ENCODE data around the gene CLDN10. TPM values are rescaled to one million over a fixed set of nuclear protein-coding genes. Genes with fewer than 3 reads are reported as not detected.

The CLDN10 gene
- total RNA-seq (7.4 TPM), polyA plus RNA-seq (ENCODE audit: insufficient read depth in 1 of 8, insufficient read length in 8 of 8, low replicate concordance in 1 of 8) (10 to 100 TPM in 1 of 8 donors, 1 to 10 TPM in 7; 4.9 to 10.1 (median 6.6) TPM)
- long read RNA-seq, donor 1, partial matches to known transcripts = 0 of 1 reads
- long read RNA-seq, donor 1, other reads (novel, unspliced or antisense) = 0 of 1 reads
- long read RNA-seq, donor 2, partial matches to known transcripts = 0 of 2 reads
- long read RNA-seq, donor 2, other reads (novel, unspliced or antisense) = 0 of 2 reads
- long read RNA-seq, donor 3, transcript CLDN10-201 (5 exons, 949 nt) = major isoform, 9 of 9 reads
- long read RNA-seq, donor 3, partial matches to known transcripts = 0 of 9 reads
- long read RNA-seq, donor 3, other reads (novel, unspliced or antisense) = 0 of 9 reads
- long read RNA-seq, donor 4, partial matches to known transcripts = 0 of 4 reads
- long read RNA-seq, donor 4, other reads (novel, unspliced or antisense) = 0 of 4 reads
- long read RNA-seq, donor 5, partial matches to known transcripts = 0 of 2 reads
- long read RNA-seq, donor 5, other reads (novel, unspliced or antisense) = 0 of 2 reads
- long read RNA-seq, donor 6, transcript CLDN10-201 (5 exons, 949 nt) = major isoform, 7 of 32 reads
- long read RNA-seq, donor 6, partial matches to known transcripts = 16 of 32 reads
- long read RNA-seq, donor 6, other reads (novel, unspliced or antisense) = 9 of 32 reads
- long read RNA-seq, donor 7, partial matches to known transcripts = 0 of 1 reads
- long read RNA-seq, donor 7, other reads (novel, unspliced or antisense) = 0 of 1 reads
- long read RNA-seq, donor 8, partial matches to known transcripts = 0 of 3 reads
- long read RNA-seq, donor 8, other reads (novel, unspliced or antisense) = 0 of 3 reads
- long read RNA-seq, donor 9, partial matches to known transcripts = 0 of 11 reads
- long read RNA-seq, donor 9, other reads (novel, unspliced or antisense) = 7 of 11 reads
- long read RNA-seq, donor 10, partial matches to known transcripts = 15 of 22 reads
- long read RNA-seq, donor 10, other reads (novel, unspliced or antisense) = 6 of 22 reads
- long read RNA-seq, donor 11, partial matches to known transcripts = 0 of 1 reads
- long read RNA-seq, donor 11, other reads (novel, unspliced or antisense) = 0 of 1 reads

GRCh38 chr13:95552539-95553441 lies at the start of gene CLDN10:
Gene CLDN10 (plus strand): TSS chr13:95552720. CDS start chr13:95552754, 34 bp downstream.
- H3K4me3 ChIP-seq (ENCODE audit: low read length) = peak within 1 kb of the TSS; percentile 27

DNA sequence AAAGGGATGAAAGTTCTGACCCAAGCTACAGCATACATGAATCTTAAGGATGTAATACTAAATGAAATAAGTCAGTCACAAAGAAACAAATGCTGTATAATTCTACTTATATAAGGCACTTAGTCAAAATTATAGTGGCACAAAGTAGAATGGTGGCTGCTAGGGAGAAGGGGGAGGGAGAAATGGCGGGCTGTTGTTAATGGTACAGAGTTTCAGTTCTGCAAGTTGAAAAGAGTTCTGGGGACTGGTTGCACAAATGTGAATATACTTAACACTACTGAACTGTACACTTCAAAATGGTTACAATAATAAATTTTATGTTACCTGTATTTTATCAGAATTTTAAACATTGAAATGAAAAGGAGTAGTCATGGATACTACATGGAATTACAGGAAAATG lies 48.9 kb upstream of the CLDN10 start:
- H3K9me3 ChIP-seq (replicated peaks; ENCODE audit: control insufficient read depth, low read depth, low read length) = peaks cover 2% of the 10 kb centered on the region
- H3K4me1 ChIP-seq (ENCODE audit: control insufficient read depth, insufficient read depth, low read length) = peaks cover 7% of the 10 kb centered on the region
- no CpG with 5 or more reads among the region's 1 CpG for WGBS (ENCODE audit: insufficient coverage)
- no peak overlapping the region for H3K27ac ChIP-seq (ENCODE audit: low read length)
- DNase-seq = no peak
- no peaks in the 10 kb centered on the region for H3K27me3 ChIP-seq (ENCODE audit: control insufficient read depth, insufficient read depth, low read length)
- H3K4me3 ChIP-seq (ENCODE audit: low read length) = no peak overlapping the region
- H3K36me3 ChIP-seq (ENCODE audit: control insufficient read depth, insufficient read depth, low read length) = no peaks in the 10 kb centered on the region

More at GRCh38 chr13:95552539-95553441, at the start of gene CLDN10:
- Histone ChIP-seq H3K36me3 (ENCODE audit: control insufficient read depth, insufficient read depth, low read length) (no peaks in the 10 kb centered on the region), H3K4me1 (ENCODE audit: control insufficient read depth, insufficient read depth, low read length) (peaks cover 12% of the 10 kb centered on the region), H3K27ac (ENCODE audit: low read length) (no peak within 1 kb of the TSS), H3K27me3 (ENCODE audit: control insufficient read depth, insufficient read depth, low read length) (peaks cover 36% of the 10 kb centered on the region), H3K9me3 (replicated peaks; ENCODE audit: control insufficient read depth, low read depth, low read length) (no peaks in the 10 kb centered on the region)
- peak; percentile 26 for DNase-seq
- under 1% methylated on average over 43 of the region's 70 CpGs for WGBS (ENCODE audit: insufficient coverage)

- peaks cover 2% of the 10 kb centered on the region for H3K9me3 ChIP-seq (replicated peaks; ENCODE audit: control insufficient read depth, low read depth, low read length)
- DNase-seq = no peak
- H3K4me1 ChIP-seq (ENCODE audit: control insufficient read depth, insufficient read depth, low read length) = peaks cover 7% of the 10 kb centered on the region
- H3K27me3 ChIP-seq (ENCODE audit: control insufficient read depth, insufficient read depth, low read length) = no peaks in the 10 kb centered on the region
- WGBS (ENCODE audit: insufficient coverage) = 40% methylated on average over 1 of the region's 3 CpGs
- no peak overlapping the region for H3K27ac ChIP-seq (ENCODE audit: low read length)
- H3K4me3 ChIP-seq (ENCODE audit: low read length) = no peak overlapping the region
- H3K36me3 ChIP-seq (ENCODE audit: control insufficient read depth, insufficient read depth, low read length) = no peaks in the 10 kb centered on the region
Measured at GRCh38 chr13:95505265-95505664, 47.3 kb upstream of the CLDN10 start.

DNA sequence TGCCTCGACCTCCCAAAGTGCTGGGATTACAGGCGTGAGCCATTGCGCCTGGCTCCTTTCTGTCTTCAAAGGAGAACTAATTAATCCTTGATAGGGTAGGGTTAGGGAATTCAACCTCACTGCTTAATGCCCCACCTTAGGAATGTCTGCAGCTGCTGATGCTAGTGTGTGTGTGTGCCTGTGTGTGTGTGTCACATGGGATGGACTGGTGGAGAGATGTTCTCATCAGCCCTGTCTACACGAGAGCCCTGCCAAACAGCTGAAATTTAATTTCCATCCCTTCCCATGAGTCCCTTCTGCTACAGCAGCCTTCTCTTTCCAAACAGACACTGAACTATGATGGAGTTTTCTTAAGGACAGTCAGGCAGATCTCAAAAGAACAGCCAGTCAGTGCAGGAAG lies 46.5 kb upstream of the CLDN10 start:
- peaks cover 7% of the 10 kb centered on the region for H3K4me1 ChIP-seq (ENCODE audit: control insufficient read depth, insufficient read depth, low read length)
- H3K27ac ChIP-seq (ENCODE audit: low read length) = no peak overlapping the region
- H3K36me3 ChIP-seq (ENCODE audit: control insufficient read depth, insufficient read depth, low read length) = no peaks in the 10 kb centered on the region
- no peaks in the 10 kb centered on the region for H3K27me3 ChIP-seq (ENCODE audit: control insufficient read depth, insufficient read depth, low read length)
- H3K4me3 ChIP-seq (ENCODE audit: low read length) = no peak overlapping the region
- WGBS (ENCODE audit: insufficient coverage) = 86% methylated on average over 2 of the region's 4 CpGs
- DNase-seq = peak; percentile 60
- peaks cover 2% of the 10 kb centered on the region for H3K9me3 ChIP-seq (replicated peaks; ENCODE audit: control insufficient read depth, low read depth, low read length)

DNA sequence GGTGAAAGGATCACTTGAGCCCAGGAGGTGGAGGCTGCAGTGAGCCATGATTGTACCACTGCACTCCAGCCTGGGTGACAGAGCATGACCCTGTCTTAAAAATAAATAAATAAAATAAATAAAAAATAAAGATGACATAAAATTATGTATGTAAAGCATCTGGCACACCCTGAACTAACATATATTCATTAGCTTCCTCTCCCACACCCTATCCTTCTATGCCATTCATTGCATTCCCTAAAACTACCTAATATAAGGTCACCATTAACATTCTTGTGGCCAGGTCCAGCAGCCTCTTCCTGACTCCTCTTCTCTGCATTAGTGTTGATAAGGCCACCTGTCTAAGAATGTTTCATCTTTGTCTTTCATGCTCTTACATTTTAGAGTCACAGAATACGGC lies 44.5 kb upstream of the CLDN10 start:
- Histone ChIP-seq H3K36me3 (ENCODE audit: control insufficient read depth, insufficient read depth, low read length) (no peaks in the 10 kb centered on the region), H3K27ac (ENCODE audit: low read length) (no peak overlapping the region), H3K4me1 (ENCODE audit: control insufficient read depth, insufficient read depth, low read length) (peaks cover 7% of the 10 kb centered on the region), H3K27me3 (ENCODE audit: control insufficient read depth, insufficient read depth, low read length) (no peaks in the 10 kb centered on the region), H3K4me3 (ENCODE audit: low read length) (no peak overlapping the region), H3K9me3 (replicated peaks; ENCODE audit: control insufficient read depth, low read depth, low read length) (no peaks in the 10 kb centered on the region)
- DNase-seq = no peak
- WGBS (ENCODE audit: insufficient coverage) = no CpG with 5 or more reads among the region's 1 CpG

GRCh38 chr13:95508996-95509395 lies 43.5 kb upstream of the CLDN10 start:
- Histone ChIP-seq H3K4me3 (ENCODE audit: low read length) (no peak overlapping the region), H3K36me3 (ENCODE audit: control insufficient read depth, insufficient read depth, low read length) (no peaks in the 10 kb centered on the region), H3K9me3 (replicated peaks; ENCODE audit: control insufficient read depth, low read depth, low read length) (no peaks in the 10 kb centered on the region), H3K4me1 (ENCODE audit: control insufficient read depth, insufficient read depth, low read length) (peaks cover 7% of the 10 kb centered on the region), H3K27ac (ENCODE audit: low read length) (no peak overlapping the region), H3K27me3 (ENCODE audit: control insufficient read depth, insufficient read depth, low read length) (no peaks in the 10 kb centered on the region)
- DNase-seq = no peak

DNA sequence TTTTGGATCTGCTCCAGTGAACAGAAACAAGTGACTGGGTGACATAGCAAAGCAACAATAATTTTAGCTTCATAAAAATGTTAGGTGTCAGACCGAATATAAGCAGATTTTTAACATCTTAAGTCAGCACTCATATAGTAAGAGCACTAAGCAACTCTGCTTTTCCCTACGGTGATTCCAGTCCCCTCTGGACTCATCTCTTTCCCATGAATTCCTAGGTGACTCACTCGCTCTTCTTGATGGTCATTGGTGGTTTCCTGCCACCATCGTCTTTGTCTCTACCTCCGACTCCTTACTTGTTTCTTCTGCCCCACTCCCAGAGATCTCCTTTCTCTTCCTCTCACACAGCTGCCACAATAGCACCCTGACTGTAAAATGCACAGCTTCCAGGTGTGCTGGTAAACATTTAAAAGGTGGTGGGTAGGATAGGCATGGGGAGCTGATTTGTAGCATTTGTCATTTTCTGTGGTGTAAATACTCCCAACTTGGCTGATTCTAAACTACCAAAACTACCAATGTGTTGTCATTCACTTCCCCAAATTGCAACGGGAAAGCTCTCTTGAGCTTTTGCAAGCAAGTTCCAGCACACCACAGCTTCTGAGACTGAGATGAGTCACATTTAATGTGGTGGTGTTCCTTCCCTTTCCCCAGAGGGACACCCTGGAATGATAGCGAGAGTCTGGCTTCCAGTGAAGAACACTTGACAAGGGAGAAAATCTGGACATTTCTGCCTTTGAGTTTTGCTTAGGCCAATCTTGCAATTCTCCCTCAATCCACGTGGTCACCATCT lies 42.8 kb upstream of the CLDN10 start:
- no peaks in the 10 kb centered on the region for H3K9me3 ChIP-seq (replicated peaks; ENCODE audit: control insufficient read depth, low read depth, low read length)
- WGBS (ENCODE audit: insufficient coverage) = 77% methylated on average over 5 of the region's 8 CpGs
- H3K36me3 ChIP-seq (ENCODE audit: control insufficient read depth, insufficient read depth, low read length) = no peaks in the 10 kb centered on the region
- DNase-seq = no peak
- H3K4me1 ChIP-seq (ENCODE audit: control insufficient read depth, insufficient read depth, low read length) = peaks cover 7% of the 10 kb centered on the region
- no peaks in the 10 kb centered on the region for H3K27me3 ChIP-seq (ENCODE audit: control insufficient read depth, insufficient read depth, low read length)
- no peak overlapping the region for H3K27ac ChIP-seq (ENCODE audit: low read length)
- no peak overlapping the region for H3K4me3 ChIP-seq (ENCODE audit: low read length)

DNA sequence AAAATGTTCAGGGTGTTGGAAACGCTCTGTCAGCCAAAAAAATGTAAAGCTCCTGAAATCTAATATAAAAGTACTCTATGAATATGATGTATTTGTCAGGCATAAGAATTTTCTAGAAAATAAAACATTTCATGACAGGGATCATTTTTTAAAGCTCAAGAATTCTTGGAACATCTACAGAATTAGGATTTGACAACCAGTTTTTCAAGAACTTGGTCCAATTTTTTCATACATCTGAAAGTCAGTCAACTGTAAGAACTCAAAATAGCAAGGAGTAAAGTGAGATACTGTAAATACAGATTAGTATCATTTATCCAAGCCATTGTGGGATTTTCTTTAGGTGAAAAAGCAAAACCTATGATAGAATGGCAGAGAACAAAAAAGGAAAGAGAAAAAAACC lies 41.6 kb upstream of the CLDN10 start:
- Histone ChIP-seq H3K4me1 (ENCODE audit: control insufficient read depth, insufficient read depth, low read length) (peaks cover 7% of the 10 kb centered on the region), H3K27me3 (ENCODE audit: control insufficient read depth, insufficient read depth, low read length) (no peaks in the 10 kb centered on the region), H3K27ac (ENCODE audit: low read length) (no peak overlapping the region), H3K36me3 (ENCODE audit: control insufficient read depth, insufficient read depth, low read length) (no peaks in the 10 kb centered on the region), H3K9me3 (replicated peaks; ENCODE audit: control insufficient read depth, low read depth, low read length) (no peaks in the 10 kb centered on the region), H3K4me3 (ENCODE audit: low read length) (no peak overlapping the region)
- no peak for DNase-seq
- WGBS (ENCODE audit: insufficient coverage) = no CpG with 5 or more reads among the region's 1 CpG

- 72% methylated on average over 2 of the region's 3 CpGs for WGBS (ENCODE audit: insufficient coverage)
Measured at GRCh38 chr13:95512424-95512823, 40.1 kb upstream of the CLDN10 start.

More at GRCh38 chr13:95512424-95512823, 40.1 kb upstream of the CLDN10 start:
- DNase-seq = no peak
- Histone ChIP-seq H3K4me3 (ENCODE audit: low read length) (no peak overlapping the region), H3K27me3 (ENCODE audit: control insufficient read depth, insufficient read depth, low read length) (no peaks in the 10 kb centered on the region), H3K9me3 (replicated peaks; ENCODE audit: control insufficient read depth, low read depth, low read length) (no peaks in the 10 kb centered on the region), H3K4me1 (ENCODE audit: control insufficient read depth, insufficient read depth, low read length) (no peaks in the 10 kb centered on the region), H3K36me3 (ENCODE audit: control insufficient read depth, insufficient read depth, low read length) (no peaks in the 10 kb centered on the region), H3K27ac (ENCODE audit: low read length) (no peak overlapping the region)

Data from muscle of leg (tissue), 16 donors.